RWPE1 (cell line): ENCODE data around the gene C1QA.
"Not testable (repeated sequence)": the region's sequence is repeated elsewhere in the genome, so short reads cannot be mapped to it uniquely, and the experiment has no call there.

Experiments
- CTCF ChIA-PET: fragments of 350-600 bp; sonication (Branson Sonifier 250); formaldehyde crosslinking; extraction: SDS; loops from one replicate; lab custom pipeline; 2021; lab: Yijun Ruan, JAX
- POLR2A ChIA-PET: fragments of 400-600 bp; formaldehyde crosslinking; extraction: SDS; loops from one replicate; lab custom pipeline; 2020; ENCODE audit warnings: antibody characterized with exemption; ENCODE audit not compliant: low non-redundant PET; lab: Yijun Ruan, JAX
- DNase-seq: peaks from one replicate; pipeline ENCODE4 v3.0.0; 2012; ENCODE audit warnings: low spot score
- H3K27ac ChIP-seq: fragments of 450-650 bp; 2 replicates; pipeline ENCODE4 v1.5.1; 2017
- TF ChIP-seq, protein P1 (sequence below): fragments of 450-650 bp; conservative IDR thresholded peaks from 2 replicates; pipeline ENCODE4 v1.5.1; 2017; ENCODE audit warnings: low read depth, mild to moderate bottlenecking

Gene C1QA

DNA sequence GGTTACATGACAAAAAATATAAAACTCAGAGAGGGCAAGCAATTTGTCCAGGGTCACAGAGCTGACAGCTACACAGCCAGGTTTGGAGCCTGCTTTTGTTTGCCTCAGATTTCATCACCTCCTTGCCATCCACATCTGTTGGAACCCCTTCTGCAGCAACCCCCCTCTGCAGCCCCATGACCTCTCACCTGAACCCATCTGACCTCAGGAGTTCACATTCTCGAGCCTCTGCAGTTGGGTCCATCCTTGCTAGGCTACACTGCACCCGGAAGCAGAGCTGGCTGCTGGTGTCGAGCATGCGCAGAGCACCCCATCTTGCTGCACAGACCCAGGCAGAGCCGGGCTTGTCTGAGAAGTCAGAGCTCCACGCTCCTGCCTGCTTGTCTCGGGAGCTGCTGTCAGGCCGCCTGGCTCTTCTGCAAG, 26.6 kb downstream of the C1QA start:
- H3K27ac ChIP-seq, result no peak overlapping the region
- no peak for DNase-seq
- ChIA-PET CTCF (interaction anchor here (0.7 kb wide), 1 partner anchor 168 kb away, joined by 3 read pairs; no protein-coding TSS in a partner anchor), POLR2A (no interaction called here)
- TF ChIP-seq, protein P1, sequence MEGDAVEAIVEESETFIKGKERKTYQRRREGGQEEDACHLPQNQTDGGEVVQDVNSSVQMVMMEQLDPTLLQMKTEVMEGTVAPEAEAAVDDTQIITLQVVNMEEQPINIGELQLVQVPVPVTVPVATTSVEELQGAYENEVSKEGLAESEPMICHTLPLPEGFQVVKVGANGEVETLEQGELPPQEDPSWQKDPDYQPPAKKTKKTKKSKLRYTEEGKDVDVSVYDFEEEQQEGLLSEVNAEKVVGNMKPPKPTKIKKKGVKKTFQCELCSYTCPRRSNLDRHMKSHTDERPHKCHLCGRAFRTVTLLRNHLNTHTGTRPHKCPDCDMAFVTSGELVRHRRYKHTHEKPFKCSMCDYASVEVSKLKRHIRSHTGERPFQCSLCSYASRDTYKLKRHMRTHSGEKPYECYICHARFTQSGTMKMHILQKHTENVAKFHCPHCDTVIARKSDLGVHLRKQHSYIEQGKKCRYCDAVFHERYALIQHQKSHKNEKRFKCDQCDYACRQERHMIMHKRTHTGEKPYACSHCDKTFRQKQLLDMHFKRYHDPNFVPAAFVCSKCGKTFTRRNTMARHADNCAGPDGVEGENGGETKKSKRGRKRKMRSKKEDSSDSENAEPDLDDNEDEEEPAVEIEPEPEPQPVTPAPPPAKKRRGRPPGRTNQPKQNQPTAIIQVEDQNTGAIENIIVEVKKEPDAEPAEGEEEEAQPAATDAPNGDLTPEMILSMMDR, result no peak

DNA sequence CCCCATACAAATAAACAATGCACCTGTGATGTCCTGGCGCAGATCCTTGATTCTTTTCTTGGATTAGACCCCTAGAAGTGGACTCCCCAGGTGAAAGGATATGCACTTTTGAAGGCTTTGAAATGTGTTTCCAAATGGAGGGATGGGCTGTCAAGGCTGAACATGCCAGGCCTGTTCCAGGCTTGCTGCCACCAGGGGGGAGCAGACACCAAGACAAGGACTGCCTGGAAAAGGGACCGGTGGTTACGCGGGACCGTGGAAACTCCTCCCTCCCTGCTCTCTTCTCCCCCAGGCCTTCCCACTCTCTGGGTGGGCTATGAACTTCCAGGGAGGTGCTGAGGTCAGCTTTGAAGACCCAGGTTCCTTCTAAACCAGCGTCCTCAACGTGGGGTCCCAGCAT, 29.3 kb downstream of the C1QA start:
- peak; percentile 37 for DNase-seq
- ChIA-PET CTCF (interaction anchor here (0.7 kb wide), 1 partner anchor 250 kb away, joined by 3 read pairs; no protein-coding TSS in a partner anchor), POLR2A (no interaction called here)
- no peak overlapping the region for H3K27ac ChIP-seq
- TF ChIP-seq, protein P1, result 0 out of 2 replicates have a peak, but pooled peaks have one; percentile 9

DNA sequence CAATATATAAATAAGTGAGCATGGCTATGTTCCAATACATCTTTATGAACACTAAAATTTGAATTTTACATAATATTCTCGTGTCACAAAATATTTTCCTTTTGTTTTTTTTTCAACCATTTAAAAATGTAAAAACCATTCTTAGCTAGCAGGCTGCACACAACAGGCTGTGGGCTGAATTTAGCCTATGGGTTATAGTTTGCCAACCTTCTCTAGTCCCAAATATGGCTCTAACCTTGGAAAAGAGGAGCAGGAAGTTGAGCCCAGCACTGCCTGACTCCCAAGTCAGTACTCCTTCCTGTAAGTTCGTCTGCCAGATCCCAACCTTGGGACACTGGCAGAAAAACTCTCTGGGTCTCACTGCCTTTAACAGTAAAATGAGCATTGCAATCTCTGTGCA, 30.0 kb downstream of the C1QA start:
- TF ChIP-seq, protein P1, result no peak
- POLR2A ChIA-PET, result no interaction called here
- CTCF ChIA-PET, result interaction anchor here (0.7 kb wide), 1 partner anchor 519 kb away, joined by 4 read pairs; no protein-coding TSS in a partner anchor
- H3K27ac ChIP-seq, result no peak overlapping the region
- DNase-seq, result no peak

DNA sequence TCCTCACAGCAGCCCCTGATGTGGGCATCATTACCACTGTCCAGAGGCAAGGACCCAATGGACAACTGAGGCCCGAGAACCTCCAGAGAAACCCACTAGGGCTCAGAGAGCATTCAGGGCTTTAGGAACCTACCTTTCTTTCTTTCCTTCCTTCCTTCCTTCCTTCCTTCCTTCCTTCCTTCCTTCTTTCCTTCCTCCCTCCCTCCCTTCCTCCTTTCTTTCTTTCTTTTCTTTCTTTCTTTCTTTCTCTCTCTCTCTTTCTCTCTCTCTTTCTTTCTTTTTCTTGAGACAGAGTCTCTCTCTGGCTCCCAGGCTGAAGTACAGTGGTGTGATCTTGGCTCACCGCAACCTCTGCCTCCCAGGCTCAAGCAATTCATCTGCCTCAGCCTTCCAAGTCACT, 32.4 kb downstream of the C1QA start:
- CTCF ChIA-PET, H3K27ac ChIP-seq, POLR2A ChIA-PET, DNase-seq: not testable (repeated sequence)

DNA sequence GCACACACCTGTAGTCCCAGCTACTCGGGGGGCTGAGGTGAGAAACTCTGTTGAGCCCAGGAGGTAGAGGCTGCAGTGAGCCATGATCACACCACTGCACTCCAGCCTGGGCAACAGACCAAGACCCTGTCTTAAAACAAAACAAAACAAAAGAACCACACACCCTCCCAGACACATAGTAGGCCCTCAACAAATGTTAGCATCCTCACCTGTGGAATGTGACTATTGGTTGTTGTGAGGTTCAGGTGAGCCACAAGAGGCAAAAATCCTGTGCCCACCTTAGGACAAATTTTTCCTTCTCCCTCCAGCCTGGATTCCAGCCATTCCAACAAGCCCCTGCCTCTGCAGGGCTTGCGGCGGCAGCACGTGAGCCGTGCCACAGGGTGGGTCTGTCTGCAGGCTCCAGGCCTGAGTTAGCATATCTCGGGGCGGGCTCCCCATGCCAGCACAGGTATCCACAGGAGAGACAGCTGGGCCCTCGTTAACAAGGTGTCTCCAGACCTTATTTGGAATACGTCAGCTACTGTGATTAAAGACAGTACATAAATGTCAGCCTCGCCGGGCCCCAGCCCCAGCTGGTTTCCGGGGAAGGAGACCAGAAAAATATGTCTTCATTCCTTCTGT, 34.0 kb downstream of the C1QA start:
- no peak overlapping the region for H3K27ac ChIP-seq
- ChIA-PET CTCF (interaction anchor here (0.6 kb wide), 1 partner anchor 55 kb away, joined by 3 read pairs; no protein-coding TSS in a partner anchor), POLR2A (no interaction called here)
- DNase-seq, result no peak
- TF ChIP-seq, protein P1, result no peak

DNA sequence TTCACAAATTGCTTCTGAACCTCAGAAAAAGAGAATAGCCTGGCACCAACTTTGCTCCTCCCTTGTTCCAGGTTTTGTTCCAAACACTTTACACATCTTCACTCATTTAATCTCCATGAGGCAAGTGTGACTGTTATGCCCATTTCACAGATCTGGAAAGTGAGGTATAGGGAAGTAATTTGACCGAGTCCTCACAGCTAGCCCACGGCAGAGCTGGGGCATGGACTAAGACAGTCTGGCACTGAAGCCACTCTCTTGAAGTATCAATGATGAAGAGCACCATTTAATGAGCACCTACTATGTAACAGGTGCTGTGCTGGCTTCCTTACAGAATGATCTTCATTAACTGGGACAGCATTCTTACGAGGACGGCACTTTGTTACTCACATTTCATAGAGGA, 35.6 kb downstream of the C1QA start:
- ChIA-PET POLR2A (no interaction called here), CTCF (interaction anchor here (0.6 to 1.5 kb wide), 2 partner anchors 258 to 317 kb away, joined by 3 to 4 read pairs; no protein-coding TSS in a partner anchor)
- DNase-seq, result no peak
- TF ChIP-seq, protein P1, result no peak
- H3K27ac ChIP-seq, result no peak overlapping the region
